Stimulated activated CD4-positive, alpha-beta T cell treated with anti-CD3 and anti-CD28 coated beads, Interleukin-2, amount 100 ng/mL, for 48 hours (primary cell): ENCODE measurements around the gene TENM3.

Experiments
- DNase-seq, 2 donors: peaks; one replicate each; pipeline ENCODE4 v3.0.0-alpha.2; 2020

TENM3 gene

DNA sequence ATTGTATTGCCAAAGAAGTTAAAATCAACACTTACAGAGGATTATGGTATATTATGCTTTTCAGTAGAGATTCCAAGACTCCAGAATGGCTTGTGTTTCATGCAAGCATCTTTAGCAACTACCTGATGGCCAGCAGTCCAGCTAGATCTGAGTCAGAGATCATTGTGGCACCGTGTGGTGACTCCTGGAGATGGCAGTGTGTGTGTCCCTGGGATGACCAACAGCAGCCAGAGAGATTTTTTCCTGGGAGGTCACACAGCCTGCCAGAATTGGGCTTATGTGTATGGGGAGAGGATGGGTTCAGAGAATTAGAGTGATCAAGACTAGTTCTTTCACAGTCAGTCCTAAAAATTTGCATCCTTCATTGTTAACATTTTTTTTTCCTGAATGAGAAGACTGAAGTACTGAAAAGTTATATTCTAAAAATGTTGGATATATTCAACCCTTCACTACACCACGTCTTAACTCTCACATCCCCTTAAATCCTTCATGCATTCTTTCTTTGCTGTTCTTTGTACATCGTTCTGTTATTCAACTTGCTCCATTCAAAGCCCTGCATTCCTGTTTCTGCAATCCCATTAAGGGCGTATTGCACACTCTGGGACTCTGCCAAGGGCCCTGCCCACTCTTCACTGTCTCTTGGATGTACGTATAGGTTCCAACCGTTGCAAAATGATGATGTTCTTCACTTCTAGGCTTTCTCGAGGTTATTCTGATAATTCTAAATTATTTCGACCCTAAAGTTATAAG, 12.4 kb downstream of the TENM3 start:
- DNase-seq: no peak

DNA sequence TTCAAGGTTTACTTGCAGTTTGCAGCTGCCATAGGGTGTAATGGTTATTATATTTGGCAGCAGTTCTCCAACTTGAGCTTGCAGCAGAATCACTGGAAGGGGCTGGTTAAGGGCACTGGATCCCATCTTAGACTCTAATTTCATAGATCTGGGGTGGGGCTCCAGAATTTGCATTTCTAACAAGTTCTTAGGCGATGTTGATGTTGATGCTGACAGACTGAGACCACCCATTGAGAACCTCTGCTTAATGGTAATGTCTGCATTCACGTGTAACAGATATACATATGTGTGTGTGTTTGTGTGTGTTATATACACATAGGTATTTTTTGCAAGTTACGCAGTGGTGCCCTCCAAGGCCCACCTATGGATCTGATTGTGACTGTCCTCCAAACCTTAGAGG, 13.8 kb downstream of the TENM3 start:
- DNase-seq: no peak

DNA sequence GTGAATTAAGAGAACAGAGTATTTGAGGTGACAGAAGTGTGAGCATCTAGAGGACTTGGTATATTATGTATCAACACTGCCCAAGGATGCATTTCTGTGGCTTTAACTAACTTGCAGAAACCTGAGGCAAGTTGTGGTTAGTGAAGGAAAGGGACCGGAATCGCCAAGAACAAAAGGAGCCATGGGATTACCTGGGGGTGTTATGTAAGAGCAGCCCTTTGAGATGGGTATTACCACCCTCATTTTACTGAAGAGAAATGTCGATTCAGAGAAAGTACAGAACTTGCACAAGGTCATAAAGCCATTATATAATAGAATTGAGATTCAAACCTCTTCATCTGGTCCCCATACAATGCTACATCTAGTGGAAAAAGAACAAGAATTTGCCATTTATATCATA, 14.3 kb downstream of the TENM3 start:
- no peak for DNase-seq

DNA sequence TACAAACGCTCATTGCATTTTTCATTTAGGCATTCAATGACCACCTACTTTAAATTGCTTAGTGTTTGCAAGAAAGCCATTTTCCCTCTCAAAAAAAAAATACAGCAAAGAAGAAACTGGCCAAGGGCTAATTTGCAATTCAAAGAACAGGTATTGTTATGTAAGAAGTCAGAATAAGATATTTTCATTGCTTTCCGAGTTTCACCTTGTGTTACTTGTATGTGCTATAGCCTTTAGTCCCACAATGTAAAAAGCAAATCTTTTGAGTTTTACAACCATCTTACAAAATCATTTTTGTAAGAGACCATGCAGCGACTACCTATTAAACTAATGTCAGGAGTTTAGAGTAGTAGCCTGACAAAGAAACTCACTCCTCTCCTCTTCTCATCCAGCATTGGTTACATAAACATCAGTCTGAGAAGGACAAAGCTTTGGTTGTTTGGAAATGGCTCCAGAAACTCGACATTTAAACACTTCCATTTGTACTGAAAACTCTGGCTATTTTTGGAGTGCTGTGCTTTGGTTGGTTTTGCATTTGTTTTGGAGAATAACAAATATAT, 15.3 kb downstream of the TENM3 start:
- DNase-seq: no peak

DNA sequence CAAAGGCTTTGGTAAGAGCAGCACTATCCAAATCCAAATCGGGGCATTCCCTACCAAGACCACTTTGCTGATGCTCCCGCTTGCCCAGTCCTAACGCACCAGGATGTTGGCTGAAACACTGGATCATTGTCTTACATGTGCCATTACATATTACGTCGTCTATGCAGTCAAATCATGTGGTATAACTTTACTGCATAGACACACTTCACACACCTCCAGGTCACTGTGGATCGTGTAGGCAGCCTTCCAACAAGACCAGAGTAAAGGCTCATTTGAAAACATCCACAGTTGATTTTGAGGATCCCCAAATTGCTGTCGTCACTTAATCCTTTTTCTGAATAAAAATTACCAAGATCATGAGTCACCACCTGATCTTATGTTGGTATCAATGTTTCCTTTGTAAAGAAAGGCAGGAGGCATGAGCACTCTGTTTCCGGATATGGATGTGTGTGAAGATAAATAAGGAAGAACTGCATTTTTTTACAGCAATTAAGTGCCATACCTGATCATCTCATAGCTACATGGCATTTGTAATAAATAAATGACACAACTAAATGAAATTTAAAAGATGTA, 18.5 kb downstream of the TENM3 start:
- no peak for DNase-seq

DNA sequence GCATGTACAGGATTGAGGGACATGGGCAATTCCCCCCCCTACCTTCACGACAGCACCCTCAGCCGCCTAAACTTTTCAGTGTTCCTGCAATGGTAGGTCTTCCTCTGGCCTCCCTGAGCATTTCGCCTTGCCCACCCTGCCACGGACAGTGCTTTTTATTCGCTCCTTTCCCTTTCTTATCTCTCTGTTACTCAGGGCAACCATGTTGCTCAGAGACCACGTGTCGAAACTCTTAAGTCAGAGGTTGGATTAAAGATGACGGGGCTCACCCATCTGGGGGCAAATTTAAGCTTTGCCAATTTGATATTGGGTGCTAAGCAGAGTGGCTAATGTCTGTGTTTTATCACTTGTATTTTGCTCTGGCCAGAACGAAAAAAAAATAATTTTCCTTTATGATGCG, 20.4 kb downstream of the TENM3 start:
- DNase-seq: no peak

DNA sequence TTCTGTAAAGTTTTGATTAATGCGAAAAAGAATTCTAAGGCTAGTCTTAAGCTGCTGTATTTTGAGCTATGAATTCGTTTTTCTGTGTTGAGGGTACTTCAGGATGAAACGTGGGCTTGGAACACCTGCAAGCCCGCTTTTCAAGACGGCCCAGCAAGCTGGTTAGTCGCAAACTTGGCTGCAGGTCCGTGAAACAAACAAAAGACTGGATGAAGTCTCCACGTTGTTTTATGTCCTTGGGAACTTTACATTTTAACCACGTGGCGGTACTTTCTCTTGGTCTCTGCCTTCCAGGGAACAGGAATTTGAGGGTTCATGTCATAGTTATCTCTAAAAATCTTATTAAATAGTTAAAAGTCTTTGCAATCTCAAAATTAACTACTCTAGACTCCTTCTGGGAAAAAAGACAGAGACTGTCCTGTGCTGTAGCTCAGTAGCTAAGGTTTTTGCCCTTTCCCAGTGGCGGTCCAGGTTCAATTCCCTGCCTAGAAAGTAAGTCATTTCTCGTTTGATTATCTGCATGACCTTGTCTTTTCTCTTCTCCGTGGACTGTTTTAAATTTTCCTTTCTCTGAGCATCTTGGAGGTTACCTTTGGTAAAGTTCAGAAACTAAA, 21.0 kb downstream of the TENM3 start:
- DNase-seq: no peak

DNA sequence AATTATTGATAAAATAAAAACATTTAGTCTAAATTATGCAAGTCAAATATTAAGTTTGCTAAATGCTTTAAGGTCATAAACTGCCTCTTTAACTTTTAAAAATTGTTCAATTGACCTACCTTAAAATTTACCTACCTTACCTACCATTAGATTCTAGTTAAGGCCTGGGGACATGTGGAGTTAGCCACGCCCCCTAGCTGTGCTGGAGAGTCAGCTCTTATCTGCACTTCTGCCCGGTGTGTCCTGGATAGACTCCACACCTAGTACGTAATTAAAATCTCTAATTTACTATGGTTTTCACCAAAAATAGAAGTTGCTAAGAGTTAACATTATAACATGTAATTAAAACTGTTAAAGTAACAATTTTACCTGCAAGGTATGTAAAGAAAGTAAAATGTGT, 22.7 kb downstream of the TENM3 start:
- no peak for DNase-seq

DNA sequence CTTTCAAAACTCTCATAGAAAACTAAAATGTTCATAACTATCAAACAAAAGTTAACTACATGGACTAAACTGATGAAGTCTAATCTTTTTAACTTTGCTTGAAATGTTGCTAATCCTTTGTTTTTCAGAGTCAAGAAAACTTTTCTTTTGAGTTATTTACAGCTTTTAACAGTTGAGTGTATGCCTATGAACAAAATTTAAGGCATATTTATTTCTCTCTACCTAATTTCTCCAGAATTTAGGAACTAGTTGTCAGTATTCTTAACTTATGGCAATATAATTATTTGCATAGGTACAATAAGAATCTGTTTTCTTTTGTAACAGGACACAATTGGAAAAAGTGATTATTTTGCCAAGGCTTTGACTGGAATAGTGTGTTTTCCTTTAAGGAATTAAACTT, 23.8 kb downstream of the TENM3 start:
- DNase-seq: no peak

DNA sequence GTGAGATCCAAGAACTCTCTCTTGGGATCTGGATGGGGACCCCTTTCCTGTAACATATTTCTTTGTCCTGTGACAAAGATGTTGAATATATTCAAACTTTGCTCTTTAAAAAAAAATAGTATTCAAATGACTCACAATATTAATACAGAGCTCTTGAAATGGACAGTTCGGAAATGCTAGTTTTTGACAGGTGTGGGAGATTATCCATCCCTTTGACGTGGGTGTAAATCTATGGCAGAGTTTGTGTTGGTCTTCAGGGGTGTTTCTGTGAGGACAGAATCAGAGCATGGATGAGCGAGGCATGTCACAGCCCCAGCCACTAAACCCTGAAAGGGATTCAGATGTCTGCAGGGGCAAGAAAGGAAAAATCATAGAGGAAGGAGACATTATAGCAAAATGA, 25.8 kb downstream of the TENM3 start:
- DNase-seq: no peak

DNA sequence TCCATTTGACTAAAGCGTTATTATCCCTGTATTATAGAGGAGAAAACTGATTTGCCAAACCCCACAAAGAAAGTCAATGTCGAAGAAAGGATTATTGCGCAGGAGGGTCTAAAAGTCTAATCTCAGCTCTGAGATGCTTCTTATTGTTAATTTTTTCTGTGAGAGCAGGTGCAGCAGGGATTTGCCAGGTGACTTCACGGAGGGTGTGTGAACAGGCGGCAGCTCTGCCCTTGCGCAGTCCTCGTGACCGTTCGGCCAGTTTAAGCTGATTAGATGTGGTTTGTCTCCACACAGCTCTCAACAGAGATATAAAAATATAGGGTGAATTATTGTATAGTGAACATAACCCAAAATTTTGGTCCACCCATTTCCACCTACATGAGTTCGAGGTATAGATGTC, 28.5 kb downstream of the TENM3 start:
- no peak for DNase-seq

DNA sequence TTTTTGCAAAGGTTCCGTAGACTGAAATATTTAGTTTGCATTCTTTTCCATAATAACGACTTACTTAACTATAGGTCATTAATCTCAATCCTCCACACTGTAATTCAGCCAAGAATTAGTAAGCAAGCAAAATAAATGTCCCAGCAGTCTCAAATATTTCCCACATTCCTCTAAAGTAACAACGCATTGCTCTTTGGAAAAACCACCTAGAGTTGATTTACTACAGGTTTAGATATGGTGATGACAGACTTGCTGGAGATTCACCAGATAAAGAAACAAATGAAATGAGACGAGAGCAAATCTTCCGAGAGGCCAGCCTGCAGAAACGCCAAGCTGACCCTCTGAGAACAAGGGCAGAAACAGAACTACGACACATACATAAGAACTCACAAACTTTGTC, 28.9 kb downstream of the TENM3 start:
- DNase-seq: no peak

DNA sequence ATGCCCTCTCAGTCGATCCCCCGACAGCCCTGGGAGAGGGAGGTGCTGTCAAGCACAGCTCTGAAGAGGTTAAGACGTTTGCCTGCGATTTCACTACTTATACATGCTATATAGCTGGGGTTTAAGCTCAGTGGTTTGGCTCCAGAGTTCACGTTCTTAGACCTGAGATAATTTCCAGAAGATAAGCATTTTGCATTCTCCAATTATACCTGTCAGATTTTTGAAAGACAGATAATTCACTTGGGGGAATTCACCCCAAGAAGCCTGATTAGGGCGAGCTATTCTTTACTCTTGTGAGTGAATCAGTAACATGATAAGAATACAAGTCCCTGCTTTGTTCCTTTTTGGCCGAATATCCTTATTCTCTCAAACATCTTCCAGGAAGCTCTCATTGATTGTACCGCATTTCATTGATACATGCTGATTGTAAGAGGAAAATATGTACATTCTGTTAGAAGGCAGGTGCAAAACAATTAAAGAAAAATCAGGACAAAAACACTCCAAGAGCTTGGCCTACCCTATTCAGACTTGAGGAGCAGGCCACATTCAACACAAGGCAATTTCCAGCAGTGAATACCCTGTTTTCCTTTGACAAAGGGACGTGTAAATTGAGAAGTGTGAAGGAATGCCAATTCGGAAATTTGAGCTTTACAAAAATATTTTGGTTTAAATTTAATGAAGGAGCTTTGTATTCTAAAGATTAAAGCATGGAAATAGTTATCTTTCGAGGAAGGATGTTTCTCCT, 30.2 kb downstream of the TENM3 start:
- no peak for DNase-seq

DNA sequence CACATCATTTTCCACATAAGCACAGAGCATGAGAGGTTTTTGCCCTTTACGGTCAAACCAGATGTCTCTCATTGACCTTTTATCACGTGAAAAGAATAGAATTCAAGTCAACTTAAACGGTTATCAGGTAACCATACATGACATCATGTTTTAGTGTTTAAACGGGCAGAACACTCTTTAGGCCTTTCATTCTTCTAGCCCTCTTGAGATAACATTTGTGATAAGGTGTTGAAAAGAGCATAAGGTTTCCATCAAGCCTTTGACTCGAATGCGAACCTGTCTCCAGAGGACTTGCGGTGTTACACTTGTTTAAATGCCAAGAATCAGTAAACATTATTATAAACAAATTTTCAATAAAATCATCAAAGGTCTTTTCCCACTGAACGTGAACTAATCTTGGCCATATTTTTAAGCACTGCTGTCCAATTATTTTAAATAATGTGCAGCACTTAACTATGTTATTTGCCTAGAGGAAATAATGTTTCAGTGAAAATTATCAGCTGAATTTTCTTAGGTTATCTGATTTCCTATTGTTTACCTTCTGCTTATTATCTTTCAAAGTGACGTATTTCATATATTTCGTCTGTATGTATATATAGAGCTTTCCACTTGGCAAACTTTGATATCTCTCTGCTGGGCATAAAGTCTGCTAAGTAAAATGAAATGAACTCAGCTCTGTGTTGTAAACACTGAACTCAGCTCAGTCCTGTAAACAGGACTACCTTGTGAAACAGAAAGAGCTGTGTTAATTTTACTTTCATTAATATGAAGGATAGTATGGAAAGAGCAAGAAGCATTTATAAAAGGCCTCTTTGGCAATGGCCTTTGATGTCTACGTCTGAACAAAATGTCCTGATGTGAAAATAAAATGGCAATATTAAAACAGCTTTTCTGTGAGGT, 33.3 kb downstream of the TENM3 start:
- DNase-seq: no peak

DNA sequence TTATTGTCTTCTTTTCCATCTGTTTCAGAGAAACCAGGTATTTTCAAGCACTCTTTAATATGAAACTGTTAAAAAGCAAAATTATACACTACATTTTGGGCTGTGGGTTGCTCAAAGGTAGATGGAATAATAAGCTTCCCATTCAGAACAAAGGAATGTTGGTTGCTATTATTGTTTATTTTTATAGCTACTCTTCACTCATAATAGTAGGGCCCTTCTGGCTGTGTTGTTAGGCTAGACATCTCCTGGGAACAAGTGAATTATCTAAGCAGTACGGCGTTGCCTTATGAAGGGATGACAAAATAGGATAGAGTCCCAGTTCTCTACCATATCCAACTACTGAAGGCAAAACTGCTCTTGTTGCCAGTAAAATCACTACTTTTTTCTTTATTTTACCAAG, 34.2 kb downstream of the TENM3 start:
- no peak for DNase-seq

DNA sequence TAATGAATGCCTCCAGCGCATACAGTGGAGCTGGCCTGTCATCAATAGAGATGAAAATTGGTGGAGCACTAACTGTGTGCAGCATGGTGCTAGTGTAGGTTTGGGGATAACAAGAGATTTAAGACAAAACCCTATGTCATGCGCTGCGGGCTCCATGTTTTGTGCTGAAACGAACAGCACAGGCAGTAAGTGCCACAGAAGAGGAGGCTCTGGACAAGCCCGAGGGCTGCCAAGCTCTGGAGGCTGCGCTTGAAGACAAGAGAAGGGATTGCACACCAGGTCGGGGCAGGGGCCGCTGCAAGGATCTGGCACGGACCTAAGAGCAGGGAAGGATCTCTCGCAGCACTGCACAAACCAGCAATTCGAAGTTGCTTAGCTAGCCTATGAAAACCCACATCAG, 35.5 kb downstream of the TENM3 start:
- no peak for DNase-seq

DNA sequence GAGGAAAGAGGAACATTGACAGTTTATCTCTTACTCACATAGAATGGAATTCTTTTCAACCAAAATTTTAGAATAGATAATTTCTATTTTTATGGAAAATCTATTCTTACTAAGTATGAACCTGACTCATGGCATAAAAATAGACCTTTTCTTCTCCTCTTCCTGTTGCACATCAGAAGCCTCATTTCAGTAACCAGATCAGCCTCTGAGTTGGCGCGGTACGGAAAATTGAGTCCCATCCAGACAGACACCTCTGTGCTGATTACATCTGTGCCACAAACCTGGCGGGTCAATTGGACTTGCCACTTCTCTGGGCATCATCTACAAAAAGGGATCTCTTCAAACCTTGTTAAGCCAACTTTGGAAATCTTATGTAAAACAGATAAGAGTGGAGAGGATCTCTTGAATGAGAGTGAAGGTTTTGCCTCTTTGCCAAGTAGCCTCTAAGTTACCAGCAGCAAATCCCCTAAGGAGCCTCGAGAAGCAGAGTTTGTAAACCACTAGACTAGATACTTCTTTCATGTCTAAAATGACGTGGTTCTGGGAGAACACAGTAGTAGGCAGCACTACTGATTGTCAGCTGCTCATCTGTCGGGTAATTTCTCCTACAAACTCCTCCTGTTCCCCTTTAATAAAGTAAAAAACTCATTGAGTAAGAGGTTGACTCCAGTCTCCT, 37.4 kb downstream of the TENM3 start:
- no peak for DNase-seq

DNA sequence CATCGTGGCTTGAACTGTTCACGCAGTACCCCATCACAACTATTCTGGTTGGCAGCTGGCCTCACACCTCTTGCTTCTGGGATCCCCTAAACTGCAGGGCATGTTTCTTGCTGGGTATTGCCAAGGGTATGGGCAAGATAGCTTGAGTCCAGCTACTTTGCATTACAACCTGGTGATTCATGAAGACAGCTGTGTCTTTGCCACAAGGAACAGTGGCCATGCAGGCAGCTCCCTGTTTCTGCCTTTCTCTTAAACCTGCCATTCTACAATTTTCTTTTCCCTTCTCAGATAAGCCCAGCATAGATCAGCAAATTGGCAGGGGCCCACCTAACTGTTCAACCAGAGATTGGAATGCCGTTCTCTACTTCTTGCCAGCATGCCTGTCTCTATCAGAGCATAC, 42.8 kb downstream of the TENM3 start:
- DNase-seq: no peak

DNA sequence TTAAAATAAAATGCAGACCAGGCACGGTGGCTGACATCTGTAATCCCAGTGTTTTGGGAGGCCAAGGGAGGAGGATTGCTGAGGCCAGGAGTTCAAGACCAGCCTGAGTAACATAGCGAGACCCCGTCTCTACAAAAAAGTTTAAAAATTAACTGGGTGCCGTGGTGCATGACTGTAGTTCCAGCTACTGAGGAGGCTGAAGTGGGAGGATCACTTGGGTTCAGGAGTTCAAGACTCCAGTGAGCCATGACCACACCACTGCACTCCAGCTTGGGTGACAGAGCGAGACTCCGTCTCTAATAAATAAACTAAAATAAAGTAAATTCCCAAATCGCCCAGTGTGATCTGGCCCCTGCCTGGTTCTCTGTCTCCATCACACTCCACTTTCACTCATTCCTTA, 43.7 kb downstream of the TENM3 start:
- no peak for DNase-seq

DNA sequence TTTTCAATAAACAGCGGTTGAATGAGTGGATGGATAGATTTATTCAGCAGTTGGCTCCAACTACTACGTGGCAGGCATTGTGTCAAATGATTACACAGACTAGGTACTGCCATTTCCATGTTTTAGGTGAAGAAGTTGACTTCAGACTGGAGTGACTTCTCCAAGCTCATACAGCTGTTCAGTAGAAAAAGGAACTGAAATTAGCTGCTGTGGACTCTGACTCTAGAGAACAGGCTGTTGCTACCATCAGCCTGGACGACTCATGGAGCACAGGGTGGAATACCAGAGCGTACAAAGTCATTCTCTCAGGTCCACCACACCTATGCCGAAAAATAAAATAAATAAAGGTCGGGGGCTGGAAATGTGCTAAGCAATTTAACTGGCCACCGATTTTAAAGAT, 45.3 kb downstream of the TENM3 start:
- no peak for DNase-seq

DNA sequence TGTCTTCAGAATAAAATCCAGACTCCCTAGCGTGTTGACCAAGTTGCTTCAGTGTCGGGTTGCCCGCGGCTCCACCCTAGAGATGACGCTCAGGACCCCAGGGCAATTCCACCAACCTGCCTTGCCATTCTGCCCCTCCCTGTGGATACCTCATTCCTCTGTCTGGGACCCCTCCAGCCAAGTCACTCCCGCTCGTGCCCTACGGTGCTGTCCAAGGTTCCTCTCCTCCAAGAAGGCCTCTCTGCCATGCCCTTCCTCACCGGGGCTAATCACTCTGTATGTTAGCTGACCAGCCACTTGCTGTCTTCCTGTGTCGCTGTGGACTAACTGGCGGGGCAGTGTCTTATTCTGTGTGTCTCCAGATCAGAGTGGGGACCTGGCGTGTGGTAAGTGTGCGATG, 46.6 kb downstream of the TENM3 start:
- no peak for DNase-seq

DNA sequence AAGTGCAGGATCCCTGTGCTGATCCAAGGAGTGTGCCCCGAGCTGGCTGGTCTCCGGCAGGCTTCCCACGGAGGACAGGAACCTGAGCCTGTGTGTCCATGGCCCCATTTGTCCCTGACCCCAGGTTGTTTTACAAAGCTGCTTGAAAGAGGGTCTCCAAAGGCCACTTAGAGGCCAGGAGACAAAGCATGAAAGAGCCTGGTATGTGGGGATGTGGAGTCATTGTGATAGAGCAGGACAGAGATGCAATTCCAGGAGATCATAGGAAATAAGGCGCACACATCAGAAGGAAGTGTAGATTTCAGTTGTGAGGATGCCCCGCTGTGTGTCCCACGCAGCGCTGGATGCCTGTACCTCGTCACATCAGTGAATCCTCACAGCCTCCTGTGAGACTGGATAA, 48.0 kb downstream of the TENM3 start:
- DNase-seq: no peak
